Thoracic aorta (tissue), 2 donors: ENCODE results near the gene DDX11. TPM values are rescaled to one million over a fixed set of nuclear protein-coding genes. Genes with fewer than 3 reads are reported as not detected.
"Not testable (repeated sequence)": the region's sequence is repeated elsewhere in the genome, so short reads cannot be mapped to it uniquely, and the experiment has no call there.

Experiments used
- ATAC-seq: fragments of 150-250 bp; one replicate; pipeline ENCODE4 v1.8.0; 2017; ENCODE audit warnings: low read depth; ENCODE audit not compliant: insufficient number of reproducible peaks, low FRiP score
- DNase-seq: peaks from one replicate; pipeline ENCODE4 v3.0.0-alpha.2; 2020; ENCODE audit warnings: low spot score
- H3K27ac ChIP-seq, 2 donors: fragments of 200-600 bp; sonication (generic); 1 replicate in 1 of 2; 2 replicates in 1 of 2; pipeline ENCODE4 v1.5.1; 2016; ENCODE audit warnings: mild to moderate bottlenecking in 2 of 2, moderate library complexity in 2 of 2
- H3K27me3 ChIP-seq: fragments of 200-600 bp; sonication (generic); replicated peaks from 2 replicates; pipeline ENCODE4 v1.6.0; 2016; ENCODE audit warnings: mild to moderate bottlenecking; ENCODE audit not compliant: insufficient read depth
- H3K36me3 ChIP-seq: fragments of 200-600 bp; sonication (generic); one replicate; pipeline ENCODE4 v1.5.1; 2016
- H3K4me1 ChIP-seq, 2 donors: fragments of 200-600 bp; sonication (generic); 1 replicate in 1 of 2; 2 replicates in 1 of 2; pipeline versions ENCODE4 v1.5.1 to v1.6.0; 2016; ENCODE audit warnings: low read depth in 2 of 2, mild to moderate bottlenecking in 1 of 2; ENCODE audit not compliant: control insufficient read depth in 1 of 2
- H3K4me3 ChIP-seq: fragments of 200-600 bp; sonication (generic); 2 replicates; pipeline ENCODE4 v1.5.1; 2016; ENCODE audit warnings: mild to moderate bottlenecking
- H3K9me3 ChIP-seq: fragments of 200-600 bp; sonication (generic); 2 replicates; pipeline ENCODE4 v1.5.1; 2016
- total RNA-seq, 2 donors: library from RNA; depleted of rRNA; stranded (reverse); fragments of >200 nt; gene quantifications; one replicate each; pipeline versions ENCODE4 v1.1.0 to v1.2.3, GENCODE V29; 2016
- TF ChIP-seq, protein P1 (sequence below): fragments of 200-600 bp; sonication (generic); IDR thresholded peaks from one replicate; pipeline ENCODE4 v1.5.1; 2019; ENCODE audit warnings: antibody characterized with exemption

The DDX11 gene
- total RNA-seq, 2 donors from 2014 or later: 23.8 to 42.8 TPM

DNA sequence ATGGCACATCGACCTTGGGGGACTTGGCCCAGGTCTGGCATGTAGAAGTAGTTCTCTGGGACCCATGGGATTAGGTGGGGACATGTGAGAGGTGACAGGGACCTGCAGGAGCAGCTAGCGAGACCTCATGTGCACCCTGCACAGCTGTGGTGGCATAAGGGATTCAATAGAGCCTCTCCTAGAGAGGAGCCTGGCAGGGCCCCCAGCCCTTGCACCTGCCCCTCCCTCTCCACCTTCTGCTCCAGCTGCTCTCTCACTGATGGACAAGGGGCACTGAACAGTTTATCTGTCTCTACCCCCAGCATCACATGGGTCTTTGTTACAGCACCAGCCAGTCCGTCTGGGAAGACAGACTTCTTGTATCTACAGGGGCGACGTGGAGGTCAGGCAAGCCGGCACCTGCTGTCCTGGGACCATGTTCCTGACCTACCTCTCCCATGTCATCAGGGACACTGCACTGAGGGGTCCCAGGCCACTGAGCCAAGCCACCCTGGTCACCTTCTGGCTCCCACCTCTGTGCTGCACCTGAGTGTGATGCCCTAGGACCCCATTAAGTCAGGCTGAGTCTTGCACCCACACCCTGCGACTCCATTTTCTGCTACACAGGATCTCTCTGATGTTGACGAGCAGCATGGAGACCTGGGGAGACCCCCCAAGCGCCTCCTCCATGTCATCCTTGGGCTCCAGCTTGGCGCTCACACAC, 32.6 kb downstream of the DDX11 start:
- TF ChIP-seq, protein P1, sequence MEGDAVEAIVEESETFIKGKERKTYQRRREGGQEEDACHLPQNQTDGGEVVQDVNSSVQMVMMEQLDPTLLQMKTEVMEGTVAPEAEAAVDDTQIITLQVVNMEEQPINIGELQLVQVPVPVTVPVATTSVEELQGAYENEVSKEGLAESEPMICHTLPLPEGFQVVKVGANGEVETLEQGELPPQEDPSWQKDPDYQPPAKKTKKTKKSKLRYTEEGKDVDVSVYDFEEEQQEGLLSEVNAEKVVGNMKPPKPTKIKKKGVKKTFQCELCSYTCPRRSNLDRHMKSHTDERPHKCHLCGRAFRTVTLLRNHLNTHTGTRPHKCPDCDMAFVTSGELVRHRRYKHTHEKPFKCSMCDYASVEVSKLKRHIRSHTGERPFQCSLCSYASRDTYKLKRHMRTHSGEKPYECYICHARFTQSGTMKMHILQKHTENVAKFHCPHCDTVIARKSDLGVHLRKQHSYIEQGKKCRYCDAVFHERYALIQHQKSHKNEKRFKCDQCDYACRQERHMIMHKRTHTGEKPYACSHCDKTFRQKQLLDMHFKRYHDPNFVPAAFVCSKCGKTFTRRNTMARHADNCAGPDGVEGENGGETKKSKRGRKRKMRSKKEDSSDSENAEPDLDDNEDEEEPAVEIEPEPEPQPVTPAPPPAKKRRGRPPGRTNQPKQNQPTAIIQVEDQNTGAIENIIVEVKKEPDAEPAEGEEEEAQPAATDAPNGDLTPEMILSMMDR: no peak
- Histone ChIP-seq H3K36me3 (no peaks in the 10 kb centered on the region), H3K27ac (no peak overlapping the region), H3K9me3 (no peaks in the 10 kb centered on the region), H3K4me1 (no peaks in the 10 kb centered on the region), H3K4me3 (no peak overlapping the region), H3K27me3 (no peaks in the 10 kb centered on the region)
- no peak for DNase-seq
- no peak for ATAC-seq

DNA sequence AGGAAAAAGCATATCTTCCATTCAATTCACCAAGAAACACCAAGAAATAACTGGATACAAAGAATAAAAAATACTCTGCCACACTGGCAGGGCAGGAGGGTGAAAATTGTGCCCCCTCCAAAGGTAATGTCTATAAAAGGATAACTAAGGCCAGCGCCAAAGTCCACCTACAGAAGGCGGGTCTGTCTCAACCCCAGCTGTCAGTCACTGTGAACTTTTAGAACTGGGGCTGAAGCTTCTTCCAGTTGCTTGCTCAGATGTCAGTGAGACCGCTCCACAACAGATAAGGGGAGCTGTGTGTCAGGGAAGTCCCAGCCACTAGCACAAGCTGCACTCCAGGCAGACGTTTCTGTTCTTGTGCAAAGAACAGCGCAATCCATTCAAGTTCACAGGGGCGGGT, 36.1 kb downstream of the DDX11 start:
- H3K4me1 ChIP-seq, H3K9me3 ChIP-seq, H3K36me3 ChIP-seq, H3K27ac ChIP-seq, DNase-seq, ATAC-seq, H3K27me3 ChIP-seq, H3K4me3 ChIP-seq: not testable (repeated sequence)

DNA sequence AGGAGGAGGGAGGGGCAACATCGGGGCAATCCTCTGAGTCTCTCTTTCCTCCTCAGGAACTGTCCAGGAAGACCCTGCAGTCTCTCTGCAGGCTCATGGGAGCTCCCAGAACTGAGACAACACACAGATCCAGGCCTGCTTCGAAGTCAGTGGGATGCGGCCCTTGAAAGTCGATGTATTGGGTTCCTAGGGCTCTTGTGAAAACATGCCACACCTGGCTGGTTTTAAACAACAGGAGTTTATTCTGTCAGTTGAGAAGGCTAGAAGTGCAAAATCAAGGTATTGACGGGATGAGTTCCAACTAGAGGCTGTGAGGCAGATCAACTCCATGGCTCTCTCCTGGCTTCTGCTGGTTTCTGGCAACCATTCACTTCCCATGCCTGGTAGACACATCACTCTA, 36.6 kb downstream of the DDX11 start:
- not testable (repeated sequence) for H3K27me3 ChIP-seq, H3K4me3 ChIP-seq, ATAC-seq, H3K36me3 ChIP-seq, H3K27ac ChIP-seq, H3K9me3 ChIP-seq, H3K4me1 ChIP-seq, DNase-seq

DNA sequence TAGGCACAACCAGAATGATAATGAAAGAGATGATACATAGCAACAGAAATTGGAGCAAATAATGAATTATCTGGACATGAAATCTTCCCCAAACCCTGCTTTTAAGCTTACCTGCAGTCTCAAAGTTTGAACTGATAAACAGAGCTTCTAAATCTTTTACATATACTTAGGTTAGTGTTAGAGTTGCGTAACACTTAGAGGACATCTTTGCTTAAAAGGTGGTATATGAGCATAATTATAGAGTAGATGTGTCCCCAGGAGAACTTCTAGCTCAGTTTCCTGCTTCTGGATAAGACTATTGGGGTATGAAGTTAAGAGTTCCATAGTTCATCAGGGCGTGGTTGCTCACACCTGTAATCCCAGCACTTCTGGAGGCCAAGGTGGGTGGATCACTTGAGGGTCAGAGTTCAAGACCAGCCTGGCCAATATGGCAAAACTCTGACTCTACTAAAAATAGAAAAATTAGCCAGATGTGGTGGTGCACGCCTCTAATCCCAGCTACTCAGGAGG, 41.5 kb downstream of the DDX11 start:
- H3K9me3 ChIP-seq, H3K4me3 ChIP-seq, DNase-seq, H3K27me3 ChIP-seq, ATAC-seq, H3K36me3 ChIP-seq, H3K27ac ChIP-seq: not testable (repeated sequence)
- H3K4me1 ChIP-seq: peaks cover 18 to 30% of the 10 kb centered on the region in 2 donors

DNA sequence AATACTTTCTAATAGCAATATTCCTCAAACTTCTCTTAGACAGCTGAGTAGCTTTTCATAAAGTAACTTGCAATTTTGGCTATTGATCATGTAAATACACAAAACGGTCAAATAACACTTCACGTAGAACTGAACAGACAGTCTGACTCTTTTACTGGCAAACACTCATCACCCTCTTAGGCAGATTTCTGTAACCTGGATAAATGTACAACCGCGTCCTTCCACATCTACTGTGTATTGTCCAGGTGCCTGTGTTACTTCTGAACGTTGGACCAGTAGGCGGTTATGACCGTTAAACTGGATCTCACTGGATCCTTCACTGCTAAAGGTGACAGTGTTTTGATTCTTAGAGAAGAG, 43.2 kb downstream of the DDX11 start:
- H3K4me3 ChIP-seq: peak overlapping the region; percentile 73
- DNase-seq, H3K36me3 ChIP-seq, ATAC-seq, H3K27ac ChIP-seq, H3K9me3 ChIP-seq, H3K27me3 ChIP-seq: not testable (repeated sequence)
- peaks cover 18 to 30% of the 10 kb centered on the region in 2 donors for H3K4me1 ChIP-seq

DNA sequence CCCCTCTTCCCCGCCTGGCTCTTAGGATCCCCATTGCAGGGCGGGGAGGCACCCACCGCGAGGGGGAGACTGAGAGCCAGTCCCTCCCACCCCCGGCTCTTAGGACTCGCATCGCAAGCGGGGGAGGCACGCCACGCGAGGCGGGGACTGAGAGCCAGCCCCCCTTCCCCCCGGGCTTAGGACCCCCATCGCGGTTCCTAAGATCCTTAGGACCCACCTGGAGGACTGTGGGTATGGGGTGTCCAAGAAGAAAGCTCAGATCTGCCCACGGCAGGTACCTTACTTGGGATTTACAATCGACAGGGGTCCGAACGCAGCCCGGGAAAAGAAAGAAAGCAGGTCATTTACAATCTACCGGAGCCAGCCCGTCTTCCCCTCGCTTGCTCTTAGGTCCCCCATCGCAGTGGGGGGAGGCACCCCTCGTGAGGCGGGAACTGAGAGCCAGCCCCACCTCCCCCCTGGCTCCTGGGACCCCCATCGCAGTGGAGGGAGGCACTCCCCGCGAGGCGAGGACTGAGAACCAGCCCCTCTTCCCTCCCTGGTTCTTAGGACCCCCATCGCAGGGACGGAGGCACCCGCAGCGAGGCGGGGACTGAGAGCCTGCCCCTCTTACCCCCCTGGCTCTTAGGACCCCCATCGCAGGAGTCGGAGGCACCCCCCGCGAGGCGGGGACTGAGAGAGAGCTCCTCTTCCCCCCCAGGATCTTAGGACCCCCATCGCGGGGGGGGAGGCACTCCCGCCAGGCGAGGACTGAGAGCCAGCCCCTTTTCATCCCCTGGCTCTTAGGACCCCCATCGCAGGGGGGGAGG, 43.7 kb downstream of the DDX11 start:
- H3K4me3 ChIP-seq: peak overlapping the region; percentile 73
- TF ChIP-seq, protein P1: peak; percentile 47
- H3K36me3 ChIP-seq: no peaks in the 10 kb centered on the region
- H3K4me1 ChIP-seq: peaks cover 18 to 30% of the 10 kb centered on the region in 2 donors
- ATAC-seq (no peak), DNase-seq (no peak)
- no peaks in the 10 kb centered on the region for H3K9me3 ChIP-seq
- no peaks in the 10 kb centered on the region for H3K27me3 ChIP-seq
- H3K27ac ChIP-seq: no peak overlapping the region
